ENCODE results near the gene UBL7. TPM values are rescaled to one million over a fixed set of nuclear protein-coding genes. Genes with fewer than 3 reads are reported as not detected.

The UBL7 gene
- total RNA-seq, 1 donor from 2014 or later = 57.0 TPM

- H3K27ac Mint-ChIP-seq = no peak overlapping the region
- peak overlapping the region; percentile 83 for H3K4me3 Mint-ChIP-seq
Observed at GRCh38 chr15:74432968-74433591, 27.9 kb downstream of the UBL7 start.

GRCh38 chr15:74432271-74432967 lies 28.5 kb downstream of the UBL7 start:
- Mint-ChIP-seq H3K4me1 (ENCODE audit: unreplicated experiment) (peaks cover 17% of the 10 kb centered on the region), H3K36me3 (no peaks in the 10 kb centered on the region), H3K27ac (peak overlapping the region; percentile 65), H3K27me3 (peaks cover 29% of the 10 kb centered on the region), H3K9me3 (no peaks in the 10 kb centered on the region), H3K4me3 (peak overlapping the region; percentile 83)
- no peak for DNase-seq (ENCODE audit: extremely low spot score, unreplicated experiment)
- no peak for TF ChIP-seq CTCF (conservative IDR thresholded peaks at IDR 0.05)

More at GRCh38 chr15:74432968-74433591, 27.9 kb downstream of the UBL7 start:
- H3K4me1 Mint-ChIP-seq (ENCODE audit: unreplicated experiment) = peaks cover 17% of the 10 kb centered on the region
- no peak for TF ChIP-seq CTCF (conservative IDR thresholded peaks at IDR 0.05)
- H3K9me3 Mint-ChIP-seq = no peaks in the 10 kb centered on the region
- H3K36me3 Mint-ChIP-seq = no peaks in the 10 kb centered on the region
- H3K27me3 Mint-ChIP-seq = peaks cover 29% of the 10 kb centered on the region
- no peak for DNase-seq (ENCODE audit: extremely low spot score, unreplicated experiment)

GRCh38 chr15:74431645-74432044 lies 29.3 kb downstream of the UBL7 start:
- H3K36me3 Mint-ChIP-seq = no peaks in the 10 kb centered on the region
- peak overlapping the region; percentile 83 for H3K4me3 Mint-ChIP-seq
- TF ChIP-seq CTCF (conservative IDR thresholded peaks at IDR 0.05) = no peak

GRCh38 chr15:74431116-74431515 lies 29.8 kb downstream of the UBL7 start:
- no peak overlapping the region for H3K27ac Mint-ChIP-seq
- no peak for TF ChIP-seq CTCF (conservative IDR thresholded peaks at IDR 0.05)
- no peak for DNase-seq (ENCODE audit: extremely low spot score, unreplicated experiment)
- H3K36me3 Mint-ChIP-seq = no peaks in the 10 kb centered on the region
- H3K4me3 Mint-ChIP-seq = peak overlapping the region; percentile 83
- no peaks in the 10 kb centered on the region for H3K9me3 Mint-ChIP-seq
- H3K27me3 Mint-ChIP-seq = peaks cover 29% of the 10 kb centered on the region
- H3K4me1 Mint-ChIP-seq (ENCODE audit: unreplicated experiment) = peaks cover 17% of the 10 kb centered on the region

More at GRCh38 chr15:74431645-74432044, 29.3 kb downstream of the UBL7 start:
- Mint-ChIP-seq H3K27me3 (peaks cover 29% of the 10 kb centered on the region), H3K4me1 (ENCODE audit: unreplicated experiment) (peaks cover 17% of the 10 kb centered on the region), H3K9me3 (no peaks in the 10 kb centered on the region), H3K27ac (no peak overlapping the region)
- no peak for DNase-seq (ENCODE audit: extremely low spot score, unreplicated experiment)

GRCh38 chr15:74430510-74430951 lies 30.4 kb downstream of the UBL7 start:
- Mint-ChIP-seq H3K36me3 (no peaks in the 10 kb centered on the region), H3K4me3 (no peak overlapping the region), H3K4me1 (ENCODE audit: unreplicated experiment) (peaks cover 17% of the 10 kb centered on the region), H3K9me3 (no peaks in the 10 kb centered on the region), H3K27me3 (peaks cover 26% of the 10 kb centered on the region), H3K27ac (no peak overlapping the region)
- TF ChIP-seq CTCF (conservative IDR thresholded peaks at IDR 0.05) = no peak
- DNase-seq (ENCODE audit: extremely low spot score, unreplicated experiment) = no peak
